DOHH2 (cell line): ENCODE measurements around the gene FXYD3.

Experiments
- H3F3A ChIP-seq: fragments of 200-600 bp; sonication (generic), shearing (Covaris generic); 2 replicates; pipeline ENCODE4 v1.6.0; 2016; ENCODE audit warnings: antibody characterized with exemption, mild to moderate bottlenecking; ENCODE audit not compliant: control insufficient read depth, insufficient read depth
- H3K27ac ChIP-seq: fragments of 200-600 bp; sonication (generic); 2 replicates; pipeline ENCODE4 v1.5.1; 2014; ENCODE audit warnings: low read depth, mild to moderate bottlenecking, low read length, moderate library complexity
- H3K27me3 ChIP-seq: fragments of 200-600 bp; sonication (generic); 2 replicates; pipeline ENCODE4 v1.6.1; 2014; ENCODE audit warnings: mild to moderate bottlenecking, low read length, mixed read lengths; ENCODE audit not compliant: control insufficient read depth
- H3K36me3 ChIP-seq: fragments of 200-600 bp; sonication (generic); 2 replicates; pipeline ENCODE4 v1.6.1; 2014; ENCODE audit warnings: mild to moderate bottlenecking, low read length, moderate library complexity, mixed read lengths; ENCODE audit not compliant: control insufficient read depth
- H3K4me1 ChIP-seq: fragments of 200-600 bp; sonication (generic); 2 replicates; pipeline ENCODE4 v1.6.1; 2014; ENCODE audit warnings: mild to moderate bottlenecking, low read length, mixed read lengths; ENCODE audit not compliant: control insufficient read depth
- H3K4me2 ChIP-seq: fragments of 200-600 bp; sonication (generic); 2 replicates; pipeline ENCODE4 v1.6.0; 2014; ENCODE audit warnings: mild to moderate bottlenecking, low read length, moderate library complexity
- H3K4me3 ChIP-seq: fragments of 200-600 bp; sonication (generic); 2 replicates; pipeline ENCODE4 v1.5.1; 2014; ENCODE audit warnings: mild to moderate bottlenecking, low read length, mixed read lengths
- H3K79me2 ChIP-seq: fragments of 200-600 bp; sonication (generic); 2 replicates; pipeline ENCODE4 v1.6.1; 2014; ENCODE audit warnings: mild to moderate bottlenecking, low read length, mixed read lengths; ENCODE audit not compliant: control insufficient read depth
- H3K9me2 ChIP-seq: fragments of 200-600 bp; sonication (generic); replicated peaks from 2 replicates; pipeline ENCODE4 v1.6.1; 2014; ENCODE audit warnings: mild to moderate bottlenecking, low read length, mixed read lengths; ENCODE audit not compliant: control insufficient read depth
- H3K9me3 ChIP-seq: fragments of 200-600 bp; sonication (generic); 2 replicates; pipeline ENCODE4 v1.6.1; 2014; ENCODE audit warnings: antibody characterized with exemption, low read length, mixed read lengths; ENCODE audit not compliant: control insufficient read depth, insufficient read depth
- H4K20me1 ChIP-seq: fragments of 200-600 bp; sonication (generic); 2 replicates; pipeline ENCODE4 v1.6.0; 2014; ENCODE audit warnings: low read depth, mild to moderate bottlenecking, antibody characterized with exemption, low read length, moderate library complexity; ENCODE audit not compliant: control insufficient read depth, insufficient read depth
- CTCF ChIP-seq: fragments of 200-600 bp; sonication (generic); IDR thresholded peaks from one replicate; pipeline ENCODE4 v1.5.1; 2014; ENCODE audit warnings: antibody characterized with exemption, mild to moderate bottlenecking, low read depth, low read length; ENCODE audit not compliant: poor library complexity, severe bottlenecking
- EZH2phosphoT487 ChIP-seq: fragments of 200-600 bp; sonication (generic); IDR thresholded peaks from 2 replicates; pipeline ENCODE4 v1.6.1; 2017; ENCODE audit warnings: borderline replicate concordance, mild to moderate bottlenecking, antibody characterized with exemption, low read length, moderate library complexity, mixed read lengths

FXYD3 gene

GRCh38 chr19:35073516-35073915 is 42.1 kb upstream of the FXYD3 start:
- Histone ChIP-seq H3K4me2 (no peak overlapping the region), H3K27ac (no peak overlapping the region), H4K20me1 (no peaks in the 10 kb centered on the region), H3K9me3 (no peaks in the 10 kb centered on the region), H3K4me1 (peaks cover 32% of the 10 kb centered on the region), H3K27me3 (no peaks in the 10 kb centered on the region), H3K4me3 (no peak overlapping the region), H3K9me2 (no peaks in the 10 kb centered on the region), H3K79me2 (no peaks in the 10 kb centered on the region), H3K36me3 (no peaks in the 10 kb centered on the region), H3F3A (0 out of 2 replicates have a peak, but pooled peaks cover 3% of the 10 kb centered on the region)
- TF ChIP-seq EZH2phosphoT487 (no peak), CTCF (no peak)

GRCh38 chr19:35073941-35074340 is 41.7 kb upstream of the FXYD3 start:
- Histone ChIP-seq H3K4me2 (no peak overlapping the region), H3K4me3 (no peak overlapping the region), H3K36me3 (no peaks in the 10 kb centered on the region), H3F3A (0 out of 2 replicates have a peak, but pooled peaks cover 3% of the 10 kb centered on the region), H3K79me2 (no peaks in the 10 kb centered on the region), H3K27me3 (no peaks in the 10 kb centered on the region), H3K9me3 (no peaks in the 10 kb centered on the region), H3K9me2 (no peaks in the 10 kb centered on the region), H4K20me1 (no peaks in the 10 kb centered on the region), H3K27ac (no peak overlapping the region), H3K4me1 (peaks cover 32% of the 10 kb centered on the region)
- no peak for TF ChIP-seq EZH2phosphoT487
- TF ChIP-seq CTCF = no peak

GRCh38 chr19:35074426-35075201 is 41.0 kb upstream of the FXYD3 start:
- no peaks in the 10 kb centered on the region for H3K9me3 ChIP-seq
- no peaks in the 10 kb centered on the region for H3K36me3 ChIP-seq
- TF ChIP-seq CTCF = no peak
- TF ChIP-seq EZH2phosphoT487 = no peak
- H4K20me1 ChIP-seq = no peaks in the 10 kb centered on the region
- H3K4me2 ChIP-seq = no peak overlapping the region
- 0 out of 2 replicates have a peak, but pooled peaks cover 2% of the 10 kb centered on the region for H3F3A ChIP-seq
- H3K4me3 ChIP-seq = no peak overlapping the region
- no peaks in the 10 kb centered on the region for H3K9me2 ChIP-seq
- H3K79me2 ChIP-seq = no peaks in the 10 kb centered on the region
- H3K4me1 ChIP-seq = peaks cover 25% of the 10 kb centered on the region
- H3K27me3 ChIP-seq = no peaks in the 10 kb centered on the region
- no peak overlapping the region for H3K27ac ChIP-seq
